Neural cell (in vitro differentiated cells): ENCODE data around the gene GRM4. TPM values are rescaled to one million over a fixed set of nuclear protein-coding genes. Genes with fewer than 3 reads are reported as not detected.

Source experiments
- H2AFZ ChIP-seq: fragments of 200-600, 300-800 bp; sonication (generic), shearing (Covaris generic); 2 replicates; pipeline ENCODE4 v1.6.0; 2014; ENCODE audit warnings: low read depth, mild to moderate bottlenecking, antibody characterized with exemption, low read length, moderate library complexity
- H3F3A ChIP-seq: fragments of 200-600 bp; shearing (Covaris generic); 2 replicates; pipeline ENCODE4 v1.6.1; 2016; ENCODE audit warnings: mild to moderate bottlenecking, moderate library complexity, mixed read lengths, antibody characterized with exemption, low read length; ENCODE audit not compliant: insufficient read depth, poor library complexity, severe bottlenecking
- H3K27ac ChIP-seq: fragments of 200-600, 300-800 bp; sonication (generic), shearing (Covaris generic); 2 replicates; pipeline ENCODE4 v1.5.1; 2014; ENCODE audit warnings: mild to moderate bottlenecking, low read length, moderate library complexity
- H3K27me3 ChIP-seq: fragments of 300-800, 200-600 bp; sonication (generic), shearing (Covaris generic); 2 replicates; pipeline ENCODE4 v1.6.0; 2014; ENCODE audit warnings: mild to moderate bottlenecking, low read depth, low read length, moderate library complexity; ENCODE audit not compliant: insufficient read depth
- H3K36me3 ChIP-seq: fragments of 300-800, 200-600 bp; sonication (generic), shearing (Covaris generic); 2 replicates; pipeline ENCODE4 v1.5.1; 2014; ENCODE audit warnings: mild to moderate bottlenecking, antibody characterized with exemption, low read length, moderate library complexity; ENCODE audit not compliant: insufficient read depth
- H3K4me2 ChIP-seq: fragments of 300-800, 200-600 bp; sonication (generic), shearing (Covaris generic); 2 replicates; pipeline ENCODE4 v1.6.0; 2014; ENCODE audit warnings: mild to moderate bottlenecking, low read length
- H3K4me3 ChIP-seq: fragments of 300-800, 200-600 bp; sonication (generic), shearing (Covaris generic); 2 replicates; pipeline ENCODE4 v1.5.1; 2014; ENCODE audit warnings: mild to moderate bottlenecking, low read length, moderate library complexity
- H3K79me2 ChIP-seq: fragments of 200-600 bp; shearing (Covaris generic); replicated peaks from 2 replicates; pipeline ENCODE4 v1.6.0; 2014; ENCODE audit warnings: mild to moderate bottlenecking, low read length, moderate library complexity; ENCODE audit not compliant: insufficient read depth
- H3K9ac ChIP-seq: fragments of 300-800, 200-600 bp; sonication (generic), shearing (Covaris generic); 2 replicates; pipeline ENCODE4 v1.6.1; 2016; ENCODE audit warnings: mild to moderate bottlenecking, low read length, mixed read lengths
- H3K9me2 ChIP-seq: fragments of 200-600 bp; shearing (Covaris generic); 2 replicates; pipeline ENCODE4 v1.6.1; 2016; ENCODE audit warnings: mild to moderate bottlenecking, low read length, mixed read lengths; ENCODE audit not compliant: insufficient read depth
- H3K9me3 ChIP-seq: fragments of 200-600, 300-800 bp; sonication (generic), shearing (Covaris generic); 2 replicates; pipeline ENCODE4 v1.6.1; 2016; ENCODE audit warnings: mild to moderate bottlenecking, mixed run types, low read length, moderate library complexity, mixed read lengths
- H4K20me1 ChIP-seq: fragments of 200-600 bp; shearing (Covaris generic); 2 replicates; pipeline ENCODE4 v1.6.1; 2016; ENCODE audit warnings: mild to moderate bottlenecking, mixed run types; ENCODE audit not compliant: insufficient read depth
- CTCF ChIP-seq: fragments of 450-650 bp; IDR thresholded peaks from 2 replicates; pipeline ENCODE4 v1.5.1; 2014; ENCODE audit warnings: antibody characterized with exemption, mild to moderate bottlenecking, moderate library complexity; ENCODE audit not compliant: poor library complexity, severe bottlenecking
- EP300 ChIP-seq: fragments of 450-650 bp; conservative IDR thresholded peaks from 2 replicates; pipeline ENCODE4 v1.6.1; 2014; ENCODE audit warnings: antibody characterized with exemption, mild to moderate bottlenecking, moderate library complexity; ENCODE audit not compliant: poor library complexity, severe bottlenecking
- EZH2 ChIP-seq: fragments of 200-600, 300-800 bp; shearing (Covaris generic), sonication (generic); IDR thresholded peaks from 2 replicates; pipeline ENCODE4 v1.6.1; 2014; ENCODE audit warnings: antibody characterized with exemption, low read length, borderline replicate concordance, mild to moderate bottlenecking; ENCODE audit not compliant: insufficient read depth, poor library complexity, severe bottlenecking
- MXI1 ChIP-seq: fragments of 450-650 bp; conservative IDR thresholded peaks from 2 replicates; pipeline ENCODE4 v1.6.1; 2014; ENCODE audit warnings: antibody characterized with exemption, mild to moderate bottlenecking; ENCODE audit not compliant: poor library complexity, severe bottlenecking
- POLR2AphosphoS5 ChIP-seq: IDR thresholded peaks from 2 replicates; pipeline ENCODE4 v1.6.1; 2012
- RAD21 ChIP-seq: fragments of 450-650 bp; conservative IDR thresholded peaks from 2 replicates; pipeline ENCODE4 v1.6.1; 2014; ENCODE audit warnings: antibody characterized with exemption, mild to moderate bottlenecking, moderate library complexity
- REST ChIP-seq: IDR thresholded peaks from 2 replicates; pipeline ENCODE4 v1.6.1; 2012; ENCODE audit warnings: borderline replicate concordance
- SMC3 ChIP-seq: fragments of 450-650 bp; conservative IDR thresholded peaks from 2 replicates; pipeline ENCODE4 v1.6.1; 2014; ENCODE audit warnings: antibody characterized with exemption, mild to moderate bottlenecking, moderate library complexity; ENCODE audit not compliant: poor library complexity
- TAF1 ChIP-seq: IDR thresholded peaks from 2 replicates; pipeline ENCODE4 v1.6.1; 2012; ENCODE audit warnings: low read depth
- polyA plus RNA-seq: library from polyadenylated mRNA; depleted of rRNA; stranded (reverse); fragments of >200 nt; gene quantifications from 2 replicates; pipeline ENCODE4 v1.2.3, GENCODE V29; 2014

GRM4 gene
- polyA plus RNA-seq, 1 donor from 2014 or later: 2.1 TPM

- Histone ChIP-seq H3K9me2 (no peaks in the 10 kb centered on the region), H3K4me2 (peak overlapping the region; percentile 41), H3F3A (no peaks in the 10 kb centered on the region), H4K20me1 (no peaks in the 10 kb centered on the region), H3K4me3 (peak overlapping the region; percentile 93), H3K79me2 (no peaks in the 10 kb centered on the region), H2AFZ (peak overlapping the region; percentile 40), H3K27me3 (peaks cover 37% of the 10 kb centered on the region), H3K36me3 (no peaks in the 10 kb centered on the region), H3K9me3 (no peaks in the 10 kb centered on the region), H3K27ac (peak overlapping the region; percentile 52), H3K9ac (peak overlapping the region; percentile 74)
- peak; percentile 70 for TF ChIP-seq TAF1
- TF ChIP-seq SMC3: peak; percentile 54
- no peak for TF ChIP-seq EZH2
- peak; percentile 56 for TF ChIP-seq RAD21
- no peak for TF ChIP-seq CTCF
- TF ChIP-seq POLR2AphosphoS5: peak; percentile 46
- peak; percentile 36 for TF ChIP-seq MXI1
- TF ChIP-seq EP300: no peak
- TF ChIP-seq REST: peak; percentile 30
Measured at GRCh38 chr6:34145161-34146020, 496 bp downstream of the GRM4 start.

GRCh38 chr6:34144581-34145160, 1.2 kb downstream of the GRM4 start:
- H3K4me2 ChIP-seq: peak overlapping the region; percentile 82
- no peaks in the 10 kb centered on the region for H4K20me1 ChIP-seq
- no peak overlapping the region for H2AFZ ChIP-seq
- peak overlapping the region; percentile 93 for H3K4me3 ChIP-seq
- no peaks in the 10 kb centered on the region for H3K9me2 ChIP-seq
- H3K36me3 ChIP-seq: no peaks in the 10 kb centered on the region
- no peaks in the 10 kb centered on the region for H3K9me3 ChIP-seq
- H3K27ac ChIP-seq: peak overlapping the region; percentile 8
- TF ChIP-seq EZH2: no peak
- TF ChIP-seq SMC3: no peak
- TF ChIP-seq REST: no peak
- TF ChIP-seq CTCF: no peak
- TF ChIP-seq POLR2AphosphoS5: no peak
- no peak for TF ChIP-seq MXI1
- TF ChIP-seq RAD21: no peak
- no peak for TF ChIP-seq EP300
- no peak for TF ChIP-seq TAF1
- no peaks in the 10 kb centered on the region for H3F3A ChIP-seq
- no peaks in the 10 kb centered on the region for H3K79me2 ChIP-seq
- peak overlapping the region; percentile 74 for H3K9ac ChIP-seq
- H3K27me3 ChIP-seq: peaks cover 37% of the 10 kb centered on the region
